Measurements from ENCODE around the gene ZCCHC13. TPM values are rescaled to one million over a fixed set of nuclear protein-coding genes. Genes with fewer than 3 reads are reported as not detected.

The ZCCHC13 gene
- total and polyA plus RNA-seq, 9 of the 15 experiments (the other 6 are each of a cell fraction or from before 2014, with no cell fraction given) = not detected

GRCh38 chrX:74277320-74277719 lies 26.7 kb upstream of the ZCCHC13 start (continued):
- no peak for TF ChIP-seq TSHZ1 (CRISPR knock-in tag; IDR thresholded peaks at IDR 0.05)
- TF ChIP-seq WHSC1 (IDR thresholded peaks at IDR 0.05; ENCODE audit: low read length) = no peak
- TF ChIP-seq RFX5 (IDR thresholded peaks at IDR 0.05; ENCODE audit: low read depth, low read length) = no peak
- no peak for TF ChIP-seq MED1 (CRISPR knock-in tag; IDR thresholded peaks at IDR 0.05; ENCODE audit: borderline replicate concordance)
- no peak for TF ChIP-seq SUPT5H (IDR thresholded peaks at IDR 0.05)

- Histone ChIP-seq H2AFZ (ENCODE audit: low read depth, low read length) (no peak overlapping the region), H3K9me3 (replicated peaks; ENCODE audit: control insufficient read depth, insufficient read depth, low read depth, low read length) (no peaks in the 10 kb centered on the region), H3K9me1 (ENCODE audit: control insufficient read depth, insufficient read depth, low read length) (no peaks in the 10 kb centered on the region), H3K79me2 (ENCODE audit: control insufficient read depth, insufficient read depth, low read length) (peaks cover under 1% of the 10 kb centered on the region; the same call in 1 of the 3 replicates), H3K27ac (ENCODE audit: extremely low read depth, low read depth, low read length) (no peak overlapping the region; the same call in 2 of the 3 replicates), H3K9ac (ENCODE audit: insufficient read depth in 1 of 2, low read depth in 2 of 2, low read length in 2 of 2) (no peak overlapping the region), H3K36me3 (ENCODE audit: control insufficient read depth, insufficient read depth, low read length) (peaks cover 74% of the 10 kb centered on the region), H3K27me3 (ENCODE audit: control insufficient read depth in 2 of 2, insufficient read depth in 2 of 2, low read length in 2 of 2) (no peaks in the 10 kb centered on the region), H3K4me2 (ENCODE audit: insufficient read depth, low read length) (no peak overlapping the region), H4K20me1 (replicated peaks; ENCODE audit: control insufficient read depth, insufficient read depth, low read length) (no peaks in the 10 kb centered on the region), H3K4me1 (replicated peaks in 1 of 2; ENCODE audit: control insufficient read depth in 2 of 2, insufficient read depth in 2 of 2, low read length in 2 of 2) (no peaks in the 10 kb centered on the region; a peak in 1 of 5 replicates), H3K4me3 (no peak overlapping the region)
- WGBS (ENCODE audit: insufficient coverage, low coverage, missing lambda C conversion rate) = no CpG with 5 or more reads among the region's 1 CpG
- DNase-seq (ENCODE audit: extremely low read depth in 1 of 4, low spot score in 3 of 4) (peak in 2 of 4 experiments; percentile 29 to 36), ATAC-seq (peak; percentile 78), FAIRE-seq (peak; percentile 15)
- BruUV-seq (replicated peaks) = no TSS peak
- in situ Hi-C loops (cut with MboI) (no loop called here), intact Hi-C loops (cut with micrococcal nuclease) (no loop called here)
- CTCF ChIA-PET (ENCODE audit: low intra/inter-chr PET ratio) = no interaction called here
- POLR2A ChIA-PET = no interaction called here
- TF ChIP-seq E2F5 (CRISPR knock-in tag; IDR thresholded peaks at IDR 0.05) (no peak), GABPB1 (CRISPR knock-in tag; IDR thresholded peaks at IDR 0.05) (no peak), ZNF75A (CRISPR knock-in tag; IDR thresholded peaks at IDR 0.05) (no peak), KLF6 (CRISPR knock-in tag; IDR thresholded peaks at IDR 0.05; ENCODE audit: borderline replicate concordance) (no peak), THAP12 (CRISPR knock-in tag; IDR thresholded peaks at IDR 0.05) (no peak), ELK3 (CRISPR knock-in tag; IDR thresholded peaks at IDR 0.05) (no peak), GTF2A2 (tag; IDR thresholded peaks at IDR 0.05) (no peak), EZH2 (IDR thresholded peaks at IDR 0.05; ENCODE audit: borderline replicate concordance, low read depth, low read length) (no peak), POLR2A (conservative IDR thresholded peaks at IDR 0.05) (no peak), EP300 (IDR thresholded peaks at IDR 0.05; ENCODE audit: low read length) (peak; percentile 43; the same call in 1 of the 2 replicates)
Observed at GRCh38 chrX:74277846-74278245, 26.1 kb upstream of the ZCCHC13 start.

Measured in K562 (cell line).